Esophagus muscularis mucosa (tissue), 4 donors: ENCODE data around the gene FAT1. TPM values are rescaled to one million over a fixed set of nuclear protein-coding genes. Genes with fewer than 3 reads are reported as not detected.

ENCODE experiments used
- DNase-seq: peaks from one replicate; pipeline ENCODE4 v3.0.0-alpha.2; 2017; ENCODE audit errors: extremely low spot score
- H3K27ac ChIP-seq, 4 donors: fragments of 200-600 bp; sonication (generic); replicated peaks in 1 of 4; 1 replicate in 3 of 4; 2 replicates in 1 of 4; pipeline ENCODE4 v1.5.1; 2016 to 2019; ENCODE audit warnings: mild to moderate bottlenecking in 1 of 4
- H3K27me3 ChIP-seq, 4 donors: fragments of 200-600 bp; sonication (generic); one replicate each; pipeline versions ENCODE4 v1.5.1 to v1.6.0; 2016 to 2019
- H3K36me3 ChIP-seq, 4 donors: fragments of 200-600 bp; sonication (generic); one replicate each; pipeline ENCODE4 v1.5.1; 2016 to 2019
- H3K4me1 ChIP-seq, 4 donors: fragments of 200-600 bp; sonication (generic); one replicate each; pipeline ENCODE4 v1.5.1; 2016 to 2019
- H3K4me3 ChIP-seq, 4 donors: fragments of 200-600 bp; sonication (generic); 1 replicate in 2 of 4; 2 replicates in 2 of 4; pipeline ENCODE4 v1.5.1; 2016 to 2019; ENCODE audit warnings: mild to moderate bottlenecking in 4 of 4, moderate library complexity in 1 of 4
- H3K9me3 ChIP-seq, 4 donors: fragments of 200-600 bp; sonication (generic); 1 replicate in 3 of 4; 2 replicates in 1 of 4; pipeline ENCODE4 v1.5.1; 2016 to 2019
- EP300 ChIP-seq: sonication (generic); formaldehyde crosslinking; IDR thresholded peaks from one replicate; pipeline ENCODE4 v1.6.1; 2017; ENCODE audit warnings: antibody characterized with exemption
- POLR2A ChIP-seq: fragments of 450-650 bp; IDR thresholded peaks from one replicate; pipeline ENCODE4 v1.6.1; 2017; ENCODE audit warnings: antibody characterized with exemption, moderate library complexity, mild to moderate bottlenecking, low read depth
- POLR2AphosphoS5 ChIP-seq, 2 donors: sonication (generic); formaldehyde crosslinking; IDR thresholded peaks; one replicate each; pipeline ENCODE4 v1.6.1; 2017; ENCODE audit warnings: antibody characterized with exemption in 2 of 2
- WGBS: methylation state at CpG from one replicate; pipeline ENCODE4 v1.1.5; 2018; 5-methylcytosine and 5-hydroxymethylcytosine counted together
- intact Hi-C: fragments of 100-400 bp; cut with DNase I; formaldehyde crosslinking; loops from one replicate; pipeline ENCODE4 v1.15.1; 2023
- total RNA-seq, 4 donors: library from RNA; depleted of rRNA; stranded (reverse); fragments of >200 nt; gene quantifications; one replicate each; pipeline versions ENCODE4 v1.1.0 to v1.2.1, GENCODE V29; 2016
- TF ChIP-seq, protein P1 (sequence below), 3 experiments: fragments of 200-600 bp in 2 of 3; fragments of 450-650 bp in 1 of 3; sonication (generic) in 2 of 3; IDR thresholded peaks; one replicate each; pipeline ENCODE4 v1.5.1; 2017 to 2019; ENCODE audit warnings: antibody characterized with exemption in 3 of 3, mild to moderate bottlenecking in 2 of 3, moderate library complexity in 1 of 3

FAT1 gene
- total RNA-seq, 4 donors from 2014 or later, result 145 to 244 (median 200) TPM

DNA sequence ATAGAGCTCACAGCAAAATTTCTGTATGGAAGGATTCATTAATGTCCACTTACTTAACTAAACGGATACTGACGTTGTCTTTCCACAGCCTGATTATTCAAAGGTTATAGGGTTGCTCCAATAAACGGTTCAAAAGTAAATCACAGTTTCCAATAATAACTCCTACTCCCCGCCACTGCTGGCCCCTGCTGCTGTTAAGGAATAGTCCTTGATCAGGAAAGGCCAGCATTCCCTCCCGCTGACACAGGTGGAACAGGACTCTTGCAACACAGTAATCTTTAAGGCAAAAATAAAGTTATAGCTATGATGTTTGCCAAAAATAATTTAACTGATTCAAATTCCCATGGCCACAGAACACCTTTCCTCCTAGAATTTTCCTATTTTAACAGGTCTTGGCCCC lies 53.9 kb downstream of the FAT1 start:
- peak overlapping the region in 3 of 4 donors; percentile 11 to 39 (median 35) for H3K4me3 ChIP-seq
- intact Hi-C loops, result loop anchor here (2.0 kb wide), 1 partner anchor 55 kb away; no protein-coding TSS in a partner anchor
- 23% methylated on average over 5 of the region's 5 CpGs for WGBS
- DNase-seq, result no peak
- TF ChIP-seq, protein P1, sequence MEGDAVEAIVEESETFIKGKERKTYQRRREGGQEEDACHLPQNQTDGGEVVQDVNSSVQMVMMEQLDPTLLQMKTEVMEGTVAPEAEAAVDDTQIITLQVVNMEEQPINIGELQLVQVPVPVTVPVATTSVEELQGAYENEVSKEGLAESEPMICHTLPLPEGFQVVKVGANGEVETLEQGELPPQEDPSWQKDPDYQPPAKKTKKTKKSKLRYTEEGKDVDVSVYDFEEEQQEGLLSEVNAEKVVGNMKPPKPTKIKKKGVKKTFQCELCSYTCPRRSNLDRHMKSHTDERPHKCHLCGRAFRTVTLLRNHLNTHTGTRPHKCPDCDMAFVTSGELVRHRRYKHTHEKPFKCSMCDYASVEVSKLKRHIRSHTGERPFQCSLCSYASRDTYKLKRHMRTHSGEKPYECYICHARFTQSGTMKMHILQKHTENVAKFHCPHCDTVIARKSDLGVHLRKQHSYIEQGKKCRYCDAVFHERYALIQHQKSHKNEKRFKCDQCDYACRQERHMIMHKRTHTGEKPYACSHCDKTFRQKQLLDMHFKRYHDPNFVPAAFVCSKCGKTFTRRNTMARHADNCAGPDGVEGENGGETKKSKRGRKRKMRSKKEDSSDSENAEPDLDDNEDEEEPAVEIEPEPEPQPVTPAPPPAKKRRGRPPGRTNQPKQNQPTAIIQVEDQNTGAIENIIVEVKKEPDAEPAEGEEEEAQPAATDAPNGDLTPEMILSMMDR (IDR thresholded peaks at IDR 0.05), result no peak
- TF ChIP-seq EP300 (no peak), POLR2AphosphoS5 (IDR thresholded peaks at IDR 0.05) (peak in 1 of 2 donors; percentile 9), POLR2A (no peak)
- no peaks in the 10 kb centered on the region for H3K36me3 ChIP-seq
- peak overlapping the region; percentile 65 to 76 (median 75) for H3K27ac ChIP-seq
- no peaks in the 10 kb centered on the region for H3K27me3 ChIP-seq
- peaks cover 15 to 65% (median 57%) of the 10 kb centered on the region in 4 donors for H3K4me1 ChIP-seq
- no peaks in the 10 kb centered on the region for H3K9me3 ChIP-seq

DNA sequence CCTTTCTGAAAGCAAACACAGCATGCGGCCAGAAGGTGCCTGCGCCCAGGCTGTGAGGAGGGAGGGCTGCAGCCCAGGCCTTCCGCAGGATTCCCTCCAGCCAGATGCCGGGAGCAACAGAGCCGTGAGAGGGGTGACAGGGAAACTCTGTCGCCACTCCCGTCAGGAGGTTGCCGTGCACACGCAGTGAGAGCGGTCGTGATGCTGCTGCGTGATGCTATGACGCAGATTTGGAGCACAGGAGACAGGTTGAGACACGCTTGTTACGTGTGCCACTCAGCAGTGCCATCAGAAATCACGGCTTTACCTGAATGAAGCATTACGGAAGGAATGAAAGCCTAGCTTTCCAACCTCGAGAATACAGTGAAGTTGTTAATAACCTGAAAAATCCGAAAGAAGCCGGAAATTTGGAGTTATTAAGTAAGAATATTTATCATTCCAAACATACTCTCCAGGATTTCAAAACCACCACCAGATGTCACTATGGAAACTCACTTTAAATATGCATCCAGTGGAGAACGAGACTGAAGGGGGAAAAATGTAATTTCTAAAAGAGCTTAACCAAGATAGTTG lies 54.4 kb downstream of the FAT1 start:
- peak overlapping the region; percentile 11 to 39 (median 28) for H3K4me3 ChIP-seq
- intact Hi-C loops, result loop anchor here (2.0 kb wide), 1 partner anchor 56 kb away; no protein-coding TSS in a partner anchor
- H3K27ac ChIP-seq, result peak overlapping the region; percentile 65 to 76 (median 75)
- TF ChIP-seq, protein P1 (IDR thresholded peaks at IDR 0.05), result peak; percentile 55 to 66 (median 58)
- peak; percentile 94 for TF ChIP-seq EP300
- TF ChIP-seq POLR2A, result no peak
- TF ChIP-seq POLR2AphosphoS5 (IDR thresholded peaks at IDR 0.05), result peak; percentile 82 to 88
- H3K4me1 ChIP-seq, result peaks cover 15 to 65% (median 55%) of the 10 kb centered on the region in 4 donors
- 41% methylated on average over 13 of the region's 21 CpGs for WGBS
- H3K9me3 ChIP-seq, result no peaks in the 10 kb centered on the region
- no peaks in the 10 kb centered on the region for H3K36me3 ChIP-seq
- no peak for DNase-seq
- no peaks in the 10 kb centered on the region for H3K27me3 ChIP-seq

DNA sequence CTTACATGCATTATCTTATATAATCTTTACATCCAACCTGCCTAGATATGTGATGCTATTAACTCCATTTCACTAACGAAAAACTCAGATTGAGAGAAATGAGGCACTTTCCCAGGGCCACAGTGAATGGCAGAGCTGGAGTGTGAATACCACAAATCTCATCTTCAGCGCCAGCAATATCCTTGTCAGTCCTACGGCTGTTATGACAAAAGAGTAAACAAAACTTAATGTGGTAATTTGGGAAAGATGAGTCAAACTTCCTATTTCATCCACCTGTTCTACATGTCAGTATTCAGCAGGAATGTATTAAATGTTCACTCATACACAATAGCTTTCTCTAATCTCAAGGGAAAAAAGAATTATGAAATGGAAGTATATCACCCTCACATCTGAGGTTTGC lies 56.9 kb downstream of the FAT1 start:
- Histone ChIP-seq H3K27me3 (no peaks in the 10 kb centered on the region), H3K4me3 (no peak overlapping the region), H3K27ac (peak overlapping the region; percentile 70 to 83 (median 76)), H3K9me3 (no peaks in the 10 kb centered on the region), H3K36me3 (peaks cover 0 to 6% (median under 1%) of the 10 kb centered on the region in 4 donors), H3K4me1 (peaks cover 15 to 48% (median 40%) of the 10 kb centered on the region in 4 donors)
- DNase-seq, result no peak
- TF ChIP-seq POLR2A, result no peak
- TF ChIP-seq, protein P1 (IDR thresholded peaks at IDR 0.05), result no peak
- TF ChIP-seq EP300, result no peak
- TF ChIP-seq POLR2AphosphoS5 (IDR thresholded peaks at IDR 0.05), result no peak
- 55% methylated on average over 3 of the region's 3 CpGs for whole genome bisulfite sequencing
- intact Hi-C loops, result no loop called here

DNA sequence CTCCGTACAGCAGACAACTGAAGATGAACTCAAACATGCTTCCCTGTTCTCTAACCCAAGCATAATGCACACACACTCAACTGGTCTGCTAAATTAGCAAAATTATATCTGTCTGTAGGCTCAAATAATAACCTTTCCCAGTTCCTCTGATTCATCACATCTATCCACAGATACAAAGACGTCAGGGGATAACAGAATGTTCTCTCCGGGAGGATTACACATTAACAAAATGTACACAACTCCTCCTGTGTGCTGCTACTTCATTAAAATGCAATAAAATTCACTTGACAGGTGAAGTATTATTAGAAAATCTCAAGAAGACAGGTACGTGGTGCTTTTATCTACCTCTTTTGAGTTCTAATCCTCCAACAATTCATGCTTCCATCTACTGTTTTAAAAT lies 57.4 kb downstream of the FAT1 start:
- peaks cover 0 to 11% (median 6%) of the 10 kb centered on the region in 4 donors for H3K36me3 ChIP-seq
- no peaks in the 10 kb centered on the region for H3K9me3 ChIP-seq
- WGBS, result 46% methylated on average over 4 of the region's 4 CpGs
- no peak overlapping the region for H3K4me3 ChIP-seq
- intact Hi-C loops, result no loop called here
- TF ChIP-seq, protein P1 (IDR thresholded peaks at IDR 0.05), result no peak
- TF ChIP-seq POLR2AphosphoS5 (IDR thresholded peaks at IDR 0.05), result peak; percentile 36 to 88
- TF ChIP-seq EP300, result peak; percentile 98
- TF ChIP-seq POLR2A, result no peak
- DNase-seq, result no peak
- no peaks in the 10 kb centered on the region for H3K27me3 ChIP-seq
- peak overlapping the region; percentile 70 to 83 (median 76) for H3K27ac ChIP-seq
- peaks cover 15 to 43% (median 38%) of the 10 kb centered on the region in 4 donors for H3K4me1 ChIP-seq
